ENCODE results near the gene ELOVL2. TPM values are rescaled to one million over a fixed set of nuclear protein-coding genes. Genes with fewer than 3 reads are reported as not detected.

ELOVL2 gene
- total RNA-seq, 1 donor from 2014 or later, result 0.25 TPM

DNA sequence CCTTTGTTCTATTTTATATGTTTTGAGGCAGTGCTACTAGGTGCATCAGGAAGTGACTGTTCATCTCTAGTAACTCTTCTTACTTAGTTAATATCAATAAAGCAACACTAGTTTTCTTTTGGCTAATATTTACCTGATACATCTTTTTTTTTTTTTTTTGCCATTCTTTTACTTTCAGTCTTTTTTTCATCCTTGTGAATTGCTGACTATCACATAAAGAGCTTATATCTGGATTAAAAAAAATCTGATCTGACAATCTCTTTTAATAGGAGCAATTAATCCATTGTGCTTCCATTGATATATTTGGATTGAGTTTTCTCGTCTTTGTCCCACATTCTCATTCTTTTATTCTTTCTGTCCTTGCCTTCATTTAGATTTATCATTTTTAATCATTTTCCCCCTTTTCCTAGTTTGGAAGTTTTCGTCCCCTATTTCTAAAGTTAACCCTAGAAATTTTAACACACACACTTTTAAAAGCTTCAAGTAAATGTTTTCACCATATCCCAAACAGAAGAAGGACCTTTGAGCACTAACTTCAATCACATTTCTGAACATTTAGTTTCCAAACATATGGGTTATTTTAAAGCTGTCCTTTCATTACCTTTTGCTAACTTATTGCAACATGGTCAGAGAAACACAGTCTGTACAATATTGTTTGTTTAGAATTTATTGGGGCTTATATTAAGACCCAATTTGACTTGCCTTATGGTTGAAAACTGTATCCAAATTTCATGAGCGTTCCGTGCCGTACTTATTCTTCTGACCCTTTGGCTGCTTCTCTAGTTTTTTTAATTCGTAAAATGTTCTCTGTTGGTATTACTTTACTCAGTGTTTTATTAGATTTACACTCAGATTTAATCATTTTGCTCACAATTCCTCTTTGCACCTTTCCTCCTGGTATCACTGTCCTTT is 94.3 kb downstream of the ELOVL2 start:
- H3K4me1 ChIP-seq, result no peaks in the 10 kb centered on the region
- intact Hi-C loops (cut with DNase I), result loop anchor here (10.0 kb wide), 1 partner anchor 115 kb away; no protein-coding TSS in a partner anchor
- no peak for DNase-seq (ENCODE audit: extremely low spot score in 2 of 2)
- no peaks in the 10 kb centered on the region for H3K27me3 ChIP-seq
- no peak overlapping the region for H3K4me3 ChIP-seq
- no peaks in the 10 kb centered on the region for H3K9me3 ChIP-seq
- TF ChIP-seq POLR2AphosphoS5 (IDR thresholded peaks at IDR 0.05; ENCODE audit: insufficient read depth in 1 of 2, low read depth in 1 of 2) (no peak), POLR2A (IDR thresholded peaks at IDR 0.05) (no peak)
- TF ChIP-seq, protein P1, sequence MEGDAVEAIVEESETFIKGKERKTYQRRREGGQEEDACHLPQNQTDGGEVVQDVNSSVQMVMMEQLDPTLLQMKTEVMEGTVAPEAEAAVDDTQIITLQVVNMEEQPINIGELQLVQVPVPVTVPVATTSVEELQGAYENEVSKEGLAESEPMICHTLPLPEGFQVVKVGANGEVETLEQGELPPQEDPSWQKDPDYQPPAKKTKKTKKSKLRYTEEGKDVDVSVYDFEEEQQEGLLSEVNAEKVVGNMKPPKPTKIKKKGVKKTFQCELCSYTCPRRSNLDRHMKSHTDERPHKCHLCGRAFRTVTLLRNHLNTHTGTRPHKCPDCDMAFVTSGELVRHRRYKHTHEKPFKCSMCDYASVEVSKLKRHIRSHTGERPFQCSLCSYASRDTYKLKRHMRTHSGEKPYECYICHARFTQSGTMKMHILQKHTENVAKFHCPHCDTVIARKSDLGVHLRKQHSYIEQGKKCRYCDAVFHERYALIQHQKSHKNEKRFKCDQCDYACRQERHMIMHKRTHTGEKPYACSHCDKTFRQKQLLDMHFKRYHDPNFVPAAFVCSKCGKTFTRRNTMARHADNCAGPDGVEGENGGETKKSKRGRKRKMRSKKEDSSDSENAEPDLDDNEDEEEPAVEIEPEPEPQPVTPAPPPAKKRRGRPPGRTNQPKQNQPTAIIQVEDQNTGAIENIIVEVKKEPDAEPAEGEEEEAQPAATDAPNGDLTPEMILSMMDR (IDR thresholded peaks at IDR 0.05), result no peak
- no peak overlapping the region for H3K27ac ChIP-seq
- no peaks in the 10 kb centered on the region for H3K36me3 ChIP-seq

- Histone ChIP-seq H3K27me3 (no peaks in the 10 kb centered on the region), H3K9me3 (no peaks in the 10 kb centered on the region), H3K27ac (no peak overlapping the region), H3K36me3 (no peaks in the 10 kb centered on the region), H3K4me3 (no peak overlapping the region), H3K4me1 (no peaks in the 10 kb centered on the region)
- intact Hi-C loops (cut with DNase I), result no loop called here
- TF ChIP-seq POLR2AphosphoS5 (IDR thresholded peaks at IDR 0.05; ENCODE audit: insufficient read depth in 1 of 2, low read depth in 1 of 2), result no peak
- DNase-seq (ENCODE audit: extremely low spot score in 2 of 2), result no peak
Observed at GRCh38 chr6:10947966-10948365, 96.1 kb downstream of the ELOVL2 start.

GRCh38 chr6:10945845-10946244 is 98.3 kb downstream of the ELOVL2 start:
- Histone ChIP-seq H3K4me3 (no peak overlapping the region), H3K4me1 (no peaks in the 10 kb centered on the region), H3K27me3 (no peaks in the 10 kb centered on the region), H3K9me3 (no peaks in the 10 kb centered on the region), H3K36me3 (no peaks in the 10 kb centered on the region), H3K27ac (no peak overlapping the region)
- TF ChIP-seq POLR2AphosphoS5 (IDR thresholded peaks at IDR 0.05; ENCODE audit: insufficient read depth in 1 of 2, low read depth in 1 of 2), result no peak
- intact Hi-C loops (cut with DNase I), result no loop called here
- no peak for DNase-seq (ENCODE audit: extremely low spot score in 2 of 2)

DNA sequence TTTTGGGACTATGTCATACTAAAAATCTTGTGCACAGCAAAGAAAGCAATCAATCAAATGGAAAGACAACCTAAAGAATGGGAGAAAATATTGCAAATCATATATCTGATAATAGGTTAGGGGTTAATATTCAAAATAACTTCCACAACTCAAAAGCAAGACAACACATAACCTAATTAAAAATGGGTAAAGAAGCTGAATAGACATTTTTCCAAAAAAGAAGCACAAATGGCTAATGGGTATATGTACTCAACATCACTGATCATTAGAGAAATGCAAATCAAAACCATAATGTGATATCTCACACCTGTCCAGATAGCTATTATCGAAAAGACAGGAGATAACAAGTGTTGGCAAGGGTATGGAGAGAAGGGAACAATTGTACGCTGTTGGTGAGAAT is 104.3 kb downstream of the ELOVL2 start:
- no peak for DNase-seq (ENCODE audit: extremely low spot score in 2 of 2)
- H3K9me3 ChIP-seq, result no peaks in the 10 kb centered on the region
- H3K27me3 ChIP-seq, result no peaks in the 10 kb centered on the region
- no peak overlapping the region for H3K27ac ChIP-seq
- intact Hi-C loops (cut with DNase I), result no loop called here
- H3K4me3 ChIP-seq, result no peak overlapping the region
- H3K4me1 ChIP-seq, result no peaks in the 10 kb centered on the region
- TF ChIP-seq, protein P1 (IDR thresholded peaks at IDR 0.05), result no peak
- TF ChIP-seq POLR2AphosphoS5 (IDR thresholded peaks at IDR 0.05; ENCODE audit: insufficient read depth in 1 of 2, low read depth in 1 of 2), result no peak
- no peak for TF ChIP-seq POLR2A (IDR thresholded peaks at IDR 0.05)
- H3K36me3 ChIP-seq, result no peaks in the 10 kb centered on the region

DNA sequence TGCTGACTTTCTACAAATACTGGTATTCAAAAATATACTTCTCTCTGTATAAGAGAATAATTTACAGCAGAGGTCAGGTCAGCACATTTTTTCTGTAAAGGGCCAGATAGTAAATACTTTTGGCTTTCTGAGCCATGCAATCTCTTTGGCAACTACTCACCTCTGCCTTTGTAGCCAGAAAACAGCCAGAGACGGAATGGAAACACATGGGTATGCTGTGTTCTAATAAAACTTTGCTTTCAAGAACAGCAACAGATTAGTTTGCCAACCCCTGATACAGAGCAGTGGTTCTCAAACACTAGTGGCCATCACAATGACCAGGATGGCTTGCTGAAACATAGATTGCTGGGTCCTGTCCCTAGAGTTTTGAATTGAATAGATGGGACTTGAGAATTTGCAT is 111.0 kb downstream of the ELOVL2 start:
- Histone ChIP-seq H3K4me3 (no peak overlapping the region), H3K27me3 (no peaks in the 10 kb centered on the region), H3K36me3 (no peaks in the 10 kb centered on the region), H3K27ac (no peak overlapping the region), H3K4me1 (no peaks in the 10 kb centered on the region), H3K9me3 (no peaks in the 10 kb centered on the region)
- TF ChIP-seq POLR2AphosphoS5 (IDR thresholded peaks at IDR 0.05; ENCODE audit: insufficient read depth in 1 of 2, low read depth in 1 of 2) (no peak), POLR2A (IDR thresholded peaks at IDR 0.05) (no peak)
- TF ChIP-seq, protein P1 (IDR thresholded peaks at IDR 0.05), result no peak
- intact Hi-C loops (cut with DNase I), result no loop called here
- no peak for DNase-seq (ENCODE audit: extremely low spot score in 2 of 2)

Other genes starting within 250 kb of the ELOVL2 start
- gene MAK, start 205.8 kb downstream of the ELOVL2 start, total RNA-seq, result 0.25 TPM
- gene GCM2, start 162.3 kb downstream of the ELOVL2 start, total RNA-seq, result not detected
- gene SYCP2L, start 157.3 kb downstream of the ELOVL2 start, total RNA-seq, result 0.25 TPM
- 8.1 TPM for gene SMIM13, start 49.5 kb upstream of the ELOVL2 start, total RNA-seq
- 0.25 TPM for gene ERVFRD-1, start 67.4 kb upstream of the ELOVL2 start, total RNA-seq
- gene NEDD9, start 188.4 kb upstream of the ELOVL2 start, total RNA-seq, result 45.4 TPM

Measured in vagina (tissue), 2 donors.